ENCODE data around the gene PGGHG. TPM values are rescaled to one million over a fixed set of nuclear protein-coding genes. Genes with fewer than 3 reads are reported as not detected.
"Not testable (repeated sequence)": the region's sequence is repeated elsewhere in the genome, so short reads cannot be mapped to it uniquely, and the experiment has no call there.

The PGGHG gene
- total RNA-seq, 1 experiment from 2014 or later: 12.4 TPM

- no peaks in the 10 kb centered on the region for H3K27me3 ChIP-seq (ENCODE audit: low read length)
- ATAC-seq (peak; percentile 55), DNase-seq (peak; percentile 41)
- no peaks in the 10 kb centered on the region for H3K79me2 ChIP-seq (ENCODE audit: low read length)
- H3K9me2 ChIP-seq (replicated peaks; ENCODE audit: low read length): no peaks in the 10 kb centered on the region
- H2AFZ ChIP-seq (ENCODE audit: low read length): peak overlapping the region; percentile 90
- H3K4me1 ChIP-seq (ENCODE audit: insufficient read depth, low read length): peaks cover 4% of the 10 kb centered on the region
- H4K20me1 ChIP-seq (ENCODE audit: low read length): no peaks in the 10 kb centered on the region
- H3F3A ChIP-seq (ENCODE audit: low read length, unreplicated experiment): no peaks in the 10 kb centered on the region
- no TSS peak for BruUV-seq (replicated peaks)
- intact Hi-C loops (cut with micrococcal nuclease): no loop called here
- no peaks in the 10 kb centered on the region for H3K9me3 ChIP-seq (ENCODE audit: low read length)
- H3K4me2 ChIP-seq (ENCODE audit: low read length): peak overlapping the region; percentile 85
- H3K27ac ChIP-seq (ENCODE audit: low read length): no peak overlapping the region
- ChIA-PET CTCF (no interaction called here), POLR2A (ENCODE audit: unreplicated experiment) (interaction anchor here (0.6 to 0.7 kb wide), 2 partner anchors 61 to 181 kb away, joined by 3 read pairs; partner anchors contain the start of gene BET1L)
- no peaks in the 10 kb centered on the region for H3K36me3 ChIP-seq (ENCODE audit: low read depth, low read length)
- TF ChIP-seq EZH2phosphoT487 (IDR thresholded peaks at IDR 0.05; ENCODE audit: borderline replicate concordance, low read length) (no peak), EZH2 (IDR thresholded peaks at IDR 0.05; ENCODE audit: low read length, unreplicated experiment) (no peak)
- TF ChIP-seq, protein P1, sequence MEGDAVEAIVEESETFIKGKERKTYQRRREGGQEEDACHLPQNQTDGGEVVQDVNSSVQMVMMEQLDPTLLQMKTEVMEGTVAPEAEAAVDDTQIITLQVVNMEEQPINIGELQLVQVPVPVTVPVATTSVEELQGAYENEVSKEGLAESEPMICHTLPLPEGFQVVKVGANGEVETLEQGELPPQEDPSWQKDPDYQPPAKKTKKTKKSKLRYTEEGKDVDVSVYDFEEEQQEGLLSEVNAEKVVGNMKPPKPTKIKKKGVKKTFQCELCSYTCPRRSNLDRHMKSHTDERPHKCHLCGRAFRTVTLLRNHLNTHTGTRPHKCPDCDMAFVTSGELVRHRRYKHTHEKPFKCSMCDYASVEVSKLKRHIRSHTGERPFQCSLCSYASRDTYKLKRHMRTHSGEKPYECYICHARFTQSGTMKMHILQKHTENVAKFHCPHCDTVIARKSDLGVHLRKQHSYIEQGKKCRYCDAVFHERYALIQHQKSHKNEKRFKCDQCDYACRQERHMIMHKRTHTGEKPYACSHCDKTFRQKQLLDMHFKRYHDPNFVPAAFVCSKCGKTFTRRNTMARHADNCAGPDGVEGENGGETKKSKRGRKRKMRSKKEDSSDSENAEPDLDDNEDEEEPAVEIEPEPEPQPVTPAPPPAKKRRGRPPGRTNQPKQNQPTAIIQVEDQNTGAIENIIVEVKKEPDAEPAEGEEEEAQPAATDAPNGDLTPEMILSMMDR (conservative IDR thresholded peaks at IDR 0.05; ENCODE audit: low read depth, low read length): no peak
- H3K4me3 ChIP-seq (ENCODE audit: low read length): peak overlapping the region; percentile 58
- no peak overlapping the region for H3K9ac ChIP-seq (ENCODE audit: low read length)
These were observed 21.4 kb upstream of the PGGHG start for GRCh38 chr11:267491-267994.

- intact Hi-C loops (cut with micrococcal nuclease); H3K9me3 ChIP-seq (ENCODE audit: low read length); H3K4me1 ChIP-seq (ENCODE audit: insufficient read depth, low read length); H3K36me3 ChIP-seq (ENCODE audit: low read depth, low read length); H3K9me2 ChIP-seq (replicated peaks; ENCODE audit: low read length); H3K9ac ChIP-seq (ENCODE audit: low read length); H3K4me2 ChIP-seq (ENCODE audit: low read length); H3K27me3 ChIP-seq (ENCODE audit: low read length); CTCF ChIA-PET; H3K4me3 ChIP-seq (ENCODE audit: low read length); H3K79me2 ChIP-seq (ENCODE audit: low read length); BruUV-seq (replicated peaks); H2AFZ ChIP-seq (ENCODE audit: low read length); DNase-seq; H4K20me1 ChIP-seq (ENCODE audit: low read length); H3F3A ChIP-seq (ENCODE audit: low read length, unreplicated experiment); H3K27ac ChIP-seq (ENCODE audit: low read length); POLR2A ChIA-PET (ENCODE audit: unreplicated experiment): not testable (repeated sequence)
- TF ChIP-seq, protein P1 (conservative IDR thresholded peaks at IDR 0.05; ENCODE audit: low read depth, low read length): 0 out of 2 replicates have a peak, but pooled peaks have one; percentile 8
- ATAC-seq: peak; percentile 66
These were observed 20.2 kb upstream of the PGGHG start for GRCh38 chr11:268716-269145.

- no peaks in the 10 kb centered on the region for H3K79me2 ChIP-seq (ENCODE audit: low read length)
- DNase-seq (no peak), ATAC-seq (no peak)
- H3K4me2 ChIP-seq (ENCODE audit: low read length): no peak overlapping the region
- H3K4me1 ChIP-seq (ENCODE audit: insufficient read depth, low read length): peaks cover 4% of the 10 kb centered on the region
- POLR2A ChIA-PET (ENCODE audit: unreplicated experiment): no interaction called here
- H3K9me2 ChIP-seq (replicated peaks; ENCODE audit: low read length): no peaks in the 10 kb centered on the region
- H3K27ac ChIP-seq (ENCODE audit: low read length): no peak overlapping the region
- CTCF ChIA-PET: no interaction called here
- H3K36me3 ChIP-seq (ENCODE audit: low read depth, low read length): no peaks in the 10 kb centered on the region
- H3K9me3 ChIP-seq (ENCODE audit: low read length): no peaks in the 10 kb centered on the region
- no peak overlapping the region for H3K4me3 ChIP-seq (ENCODE audit: low read length)
- TF ChIP-seq EZH2 (IDR thresholded peaks at IDR 0.05; ENCODE audit: low read length, unreplicated experiment) (no peak), EZH2phosphoT487 (IDR thresholded peaks at IDR 0.05; ENCODE audit: borderline replicate concordance, low read length) (no peak)
- TF ChIP-seq, protein P1 (conservative IDR thresholded peaks at IDR 0.05; ENCODE audit: low read depth, low read length): no peak
- no TSS peak for BruUV-seq (replicated peaks)
- H3K27me3 ChIP-seq (ENCODE audit: low read length): no peaks in the 10 kb centered on the region
- intact Hi-C loops (cut with micrococcal nuclease): no loop called here
- H3F3A ChIP-seq (ENCODE audit: low read length, unreplicated experiment): no peaks in the 10 kb centered on the region
- no peak overlapping the region for H3K9ac ChIP-seq (ENCODE audit: low read length)
- no peak overlapping the region for H2AFZ ChIP-seq (ENCODE audit: low read length)
- no peaks in the 10 kb centered on the region for H4K20me1 ChIP-seq (ENCODE audit: low read length)
These were observed 19.6 kb upstream of the PGGHG start for GRCh38 chr11:269146-269890.

All from PC-3 (cell line).